Panc1 (cell line): Measurements from ENCODE around the gene ABCF3. TPM values are rescaled to one million over a fixed set of nuclear protein-coding genes. Genes with fewer than 3 reads are reported as not detected.

Experiments
- ATAC-seq: fragments of 200-7000 bp; cut with Tn5 transposase; 2 replicates; pipeline ENCODE4 v1.9.1; 2020; ENCODE audit warnings: mild to moderate bottlenecking, moderate library complexity
- BruUV-seq: library from RNA; stranded (reverse); fragments of 400-500 nt; replicated peaks from 2 replicates; lab custom pipeline; 2021; lab: Mats Ljungman, UMichigan
- CTCF ChIA-PET: fragments of 300-600 bp; sonication (Branson Sonifier 250); formaldehyde crosslinking; loops from one replicate; lab custom pipeline; 2022; ENCODE audit warnings: antibody characterized with exemption; lab: Charles Lee
- POLR2A ChIA-PET: fragments of 300-600 bp; sonication (Branson Sonifier 250); formaldehyde crosslinking; loops from one replicate; lab custom pipeline; 2022; ENCODE audit warnings: antibody characterized with exemption; lab: Charles Lee
- DNase-seq: peaks from one replicate; pipeline ENCODE4 v3.0.0-alpha.2; 2010; ENCODE audit warnings: low read depth, low spot score
- H3K27ac ChIP-seq: 2 replicates; pipeline ENCODE4 v1.5.1; 2011; ENCODE audit warnings: mild to moderate bottlenecking, low read length, inconsistent platforms
- H3K27me3 ChIP-seq: fragments of 200-500 bp; sonication (Bioruptor generic); 2 replicates; pipeline ENCODE4 v1.6.0; 2014; ENCODE audit warnings: low read length, inconsistent platforms; ENCODE audit not compliant: control insufficient read depth, insufficient read depth
- H3K36me3 ChIP-seq: fragments of 200-500 bp; sonication (Bioruptor generic); 2 replicates; pipeline ENCODE4 v1.5.1; 2014; ENCODE audit warnings: inconsistent platforms, mild to moderate bottlenecking, low read length, moderate library complexity; ENCODE audit not compliant: control insufficient read depth, insufficient read depth
- H3K4me1 ChIP-seq: 2 replicates; pipeline ENCODE4 v1.5.1; 2011; ENCODE audit warnings: inconsistent platforms, mild to moderate bottlenecking, low read length, moderate library complexity; ENCODE audit not compliant: control insufficient read depth, insufficient read depth
- H3K4me3 ChIP-seq, 2 experiments: 2 replicates each; pipeline ENCODE4 v1.5.1; 2011 to 2012; ENCODE audit warnings: low read depth in 2 of 2, low read length in 2 of 2, mild to moderate bottlenecking in 2 of 2, inconsistent platforms in 1 of 2, moderate library complexity in 1 of 2
- H3K9me3 ChIP-seq: fragments of 200-500 bp; sonication (Bioruptor generic); 2 replicates; pipeline ENCODE4 v1.5.1; 2014; ENCODE audit warnings: low read depth, mild to moderate bottlenecking, inconsistent platforms, low read length, moderate library complexity; ENCODE audit not compliant: control insufficient read depth, insufficient read depth
- POLR2AphosphoS5 ChIP-seq: IDR thresholded peaks from 2 replicates; pipeline ENCODE4 v1.6.1; 2012; ENCODE audit warnings: mild to moderate bottlenecking, low read depth, low read length, moderate library complexity
- REST ChIP-seq, 2 experiments: IDR thresholded peaks; 2 replicates each; pipeline ENCODE4 v1.6.1; 2011 to 2012; ENCODE audit warnings: low read depth in 2 of 2, control low read depth in 1 of 2, low read length in 1 of 2, mild to moderate bottlenecking in 1 of 2, moderate library complexity in 1 of 2; ENCODE audit not compliant: insufficient read depth in 1 of 2
- SIN3A ChIP-seq: IDR thresholded peaks from 2 replicates; pipeline ENCODE4 v1.6.1; 2012; ENCODE audit warnings: low read depth, mild to moderate bottlenecking, low read length, moderate library complexity, borderline replicate concordance; ENCODE audit not compliant: insufficient read depth
- TCF7L2 ChIP-seq: IDR thresholded peaks from 2 replicates; pipeline ENCODE4 v1.6.1; 2011; ENCODE audit warnings: mild to moderate bottlenecking, low read depth, low read length, inconsistent platforms
- in situ Hi-C: cut with HindIII; loops from 2 replicates; pipeline ENCODE4 v1.10.0; 2016; ENCODE audit warnings: low sequenced_read_pairs, low pct_unique_long_range_greater_than_20kb
- intact Hi-C: fragments of 100-400 bp; cut with micrococcal nuclease; formaldehyde crosslinking; loops from one replicate; pipeline ENCODE4 v1.10.0; 2022; ENCODE audit not compliant: unreplicated experiment
- total RNA-seq: library from RNA; stranded (reverse); gene quantifications from one replicate; pipeline ENCODE4 v1.2.1, GENCODE V29; 2021; ENCODE audit not compliant: unreplicated experiment

ABCF3 gene
- total RNA-seq, 1 experiment from 2014 or later, result 101 TPM

- H3K27me3 ChIP-seq, result no peaks in the 10 kb centered on the region
- no peak overlapping the region for H3K27ac ChIP-seq
- no peaks in the 10 kb centered on the region for H3K9me3 ChIP-seq
- TF ChIP-seq REST (IDR thresholded peaks at IDR 0.05; ENCODE audit: insufficient read depth in 1 of 2, low read depth in 2 of 2, low read length in 1 of 2) (peak; percentile 95 to 98), TCF7L2 (no peak)
- H3K4me3 ChIP-seq, result no peak overlapping the region
- peaks cover 2% of the 10 kb centered on the region; the same call in 1 of the 2 replicates for H3K36me3 ChIP-seq
- intact Hi-C loops (loop anchor here (5.0 kb wide), 1 partner anchor 93 kb away; no protein-coding TSS in a partner anchor), in situ Hi-C loops (no loop called here)
- no peak for DNase-seq
- no TSS peak for BruUV-seq
- ChIA-PET POLR2A (no interaction called here), CTCF (interaction anchor here (1.4 kb wide), 1 partner anchor 13 kb away, joined by 7 read pairs; no protein-coding TSS in a partner anchor)
- H3K4me1 ChIP-seq, result peaks cover 6% of the 10 kb centered on the region
- 0 out of 2 replicates have a peak, but pooled peaks have one; percentile 7 for ATAC-seq
These were observed 54.6 kb downstream of the ABCF3 start for GRCh38 chr3:184240384-184241140.

GRCh38 chr3:184241141-184241446 is 55.1 kb downstream of the ABCF3 start:
- Histone ChIP-seq H3K4me3 (no peak overlapping the region), H3K27ac (no peak overlapping the region), H3K36me3 (peaks cover 2% of the 10 kb centered on the region; the same call in 1 of the 2 replicates), H3K4me1 (peaks cover 6% of the 10 kb centered on the region), H3K9me3 (no peaks in the 10 kb centered on the region), H3K27me3 (no peaks in the 10 kb centered on the region)
- CTCF ChIA-PET, result interaction anchor here (1.4 kb wide), 1 partner anchor 14 kb away, joined by 7 read pairs; no protein-coding TSS in a partner anchor
- TF ChIP-seq REST (IDR thresholded peaks at IDR 0.05; ENCODE audit: insufficient read depth in 1 of 2, low read depth in 2 of 2, low read length in 1 of 2) (0 out of 4 replicates have a peak, but pooled peaks of 1 of the 2 experiments have one; percentile 27), POLR2AphosphoS5 (no peak), SIN3A (no peak)
- BruUV-seq, result no TSS peak
- in situ Hi-C loops, result no loop called here
- intact Hi-C loops, result loop anchor here (5.0 kb wide), 1 partner anchor 94 kb away; no protein-coding TSS in a partner anchor
- peak; percentile 29 for ATAC-seq
- no peak for DNase-seq
- POLR2A ChIA-PET, result no interaction called here
